Measurements from ENCODE around the gene PRAMEF14. TPM values are rescaled to one million over a fixed set of nuclear protein-coding genes. Genes with fewer than 3 reads are reported as not detected.

PRAMEF14 gene, protein sequence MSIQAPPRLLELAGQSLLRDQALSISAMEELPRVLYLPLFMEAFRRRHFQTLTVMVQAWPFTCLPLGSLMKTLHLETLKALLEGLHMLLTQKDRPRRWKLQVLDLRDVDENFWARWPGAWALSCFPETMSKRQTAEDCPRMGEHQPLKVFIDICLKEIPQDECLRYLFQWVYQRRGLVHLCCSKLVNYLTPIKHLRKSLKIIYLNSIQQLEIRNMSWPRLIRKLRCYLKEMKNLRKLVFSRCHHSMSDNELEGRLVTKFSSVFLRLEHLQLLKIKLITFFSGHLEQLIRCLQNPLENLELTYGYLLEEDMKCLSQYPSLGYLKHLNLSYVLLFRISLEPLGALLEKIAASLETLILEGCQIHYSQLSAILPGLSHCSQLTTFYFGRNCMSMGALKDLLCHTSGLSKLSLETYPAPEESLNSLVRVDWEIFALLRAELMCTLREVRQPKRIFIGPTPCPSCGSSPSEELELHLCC
- total RNA-seq (2022; extraction: Qiagen RNA extraction; ENCODE audit: low read depth): not detected in 5 replicates

DNA sequence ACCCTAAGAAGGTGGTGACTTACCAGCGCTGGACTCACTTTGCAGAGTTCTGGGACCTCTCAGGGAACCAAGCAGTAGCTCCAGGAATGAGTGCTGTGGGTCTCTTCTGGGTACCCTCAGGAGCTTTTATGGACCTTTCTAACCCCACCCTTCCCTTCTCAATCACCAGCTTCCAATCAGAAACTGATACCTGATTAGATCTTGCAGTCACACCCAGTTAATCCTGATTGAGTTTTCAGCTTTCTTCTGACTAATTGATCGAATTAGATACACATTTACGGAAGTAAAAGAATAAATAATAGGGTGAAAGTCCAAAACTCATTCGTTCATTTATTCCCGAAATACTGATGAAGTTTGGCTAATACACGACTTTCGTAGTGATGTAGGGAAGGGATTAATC is at the start of gene PRAMEF14:
TSS of gene PRAMEF14 (minus strand) at position 101 of the 400 bp plus-strand sequence. CDS start 1,820 bp downstream, outside the sequence.

DNA sequence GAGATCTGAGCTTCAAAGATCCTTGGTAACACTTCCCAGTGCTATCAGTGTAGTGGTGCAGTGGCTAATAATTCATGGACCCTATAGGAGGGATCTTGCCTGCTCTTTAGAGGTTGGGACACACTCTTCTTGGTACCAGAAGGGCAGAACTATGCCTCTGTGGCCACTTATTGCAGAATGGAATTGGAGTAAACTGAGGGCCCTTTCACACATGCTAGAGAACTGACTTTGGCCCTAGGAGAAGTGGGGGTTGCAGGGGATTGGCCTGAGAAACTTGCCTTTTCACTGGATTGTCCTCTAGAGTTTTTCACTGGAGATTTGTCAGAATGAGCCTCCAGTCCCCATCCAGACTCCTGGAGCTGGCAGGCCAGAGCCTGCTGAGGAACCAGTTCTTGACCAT is 42.4 kb upstream of the PRAMEF14 start, which contains the start of gene PRAMEF17:
TSS of gene PRAMEF17 (plus strand) at position 301 of the 400 bp plus-strand sequence. CDS start at position 327, 26 bp downstream.

DNA sequence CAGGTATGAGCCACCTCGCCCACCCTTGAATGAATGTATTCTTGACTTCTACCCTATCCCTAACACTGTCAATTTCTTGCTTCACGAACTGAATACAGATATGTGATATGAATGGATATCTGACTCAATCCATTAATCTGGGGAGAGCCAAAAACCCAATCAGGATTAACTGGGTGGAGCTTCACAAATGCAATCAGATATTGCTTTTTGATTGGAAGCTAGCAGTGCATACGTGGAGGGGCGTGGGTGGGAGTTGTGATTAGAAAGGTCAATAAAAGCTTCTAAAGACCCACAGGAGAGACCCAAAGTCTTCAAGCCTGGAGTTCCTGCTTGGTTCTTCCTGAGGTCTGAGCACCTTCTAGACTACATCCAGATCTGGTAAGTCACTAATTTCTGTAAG is 31.7 kb downstream of the PRAMEF14 start, which contains the start of gene PRAMEF15:
TSS of gene PRAMEF15 (plus strand) at position 301 of the 400 bp plus-strand sequence. CDS start 2,827 bp downstream, outside the sequence.

DNA sequence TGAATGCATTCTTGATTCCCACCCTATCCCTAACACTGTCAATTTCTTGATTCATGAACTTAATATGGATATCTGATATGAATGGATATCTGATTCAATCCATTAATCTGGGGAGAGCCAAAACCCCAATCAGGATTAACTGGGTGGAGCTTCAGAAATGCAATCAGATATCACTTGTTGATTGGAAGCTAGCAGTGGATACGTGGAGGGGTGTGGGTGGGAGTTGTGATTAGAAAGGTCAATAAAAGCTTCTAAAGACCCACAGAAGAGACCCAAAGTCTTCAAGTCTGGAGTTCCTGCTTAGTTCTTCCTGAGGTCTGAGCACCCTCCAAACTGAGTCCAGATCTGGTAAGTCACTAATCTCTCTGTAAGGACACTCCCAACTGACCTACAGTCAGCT is 43.7 kb downstream of the PRAMEF14 start, which contains the start of gene PRAMEF33:
TSS of gene PRAMEF33 (plus strand) at position 301 of the 400 bp plus-strand sequence. CDS start 2,416 bp downstream, outside the sequence.

Other genes starting within 250 kb of the PRAMEF14 start
- gene HNRNPCL2, start 230.3 kb downstream of the PRAMEF14 start, total RNA-seq (2022; extraction: Qiagen RNA extraction; ENCODE audit: low read depth): not detected in 5 replicates
- gene PRAMEF26, start 191.1 kb downstream of the PRAMEF14 start, total RNA-seq (2022; extraction: Qiagen RNA extraction; ENCODE audit: low read depth): not detected in 5 replicates
- gene HNRNPCL4, start 181.5 kb downstream of the PRAMEF14 start, total RNA-seq (2022; extraction: Qiagen RNA extraction; ENCODE audit: low read depth): not detected in 5 replicates
- not detected in 5 replicates for gene PRAMEF9, start 175.3 kb downstream of the PRAMEF14 start, total RNA-seq (2022; extraction: Qiagen RNA extraction; ENCODE audit: low read depth)
- not detected in 5 replicates for gene PRAMEF13, start 145.7 kb downstream of the PRAMEF14 start, total RNA-seq (2022; extraction: Qiagen RNA extraction; ENCODE audit: low read depth)
- not detected in 5 replicates for gene PRAMEF18, start 121.0 kb downstream of the PRAMEF14 start, total RNA-seq (2022; extraction: Qiagen RNA extraction; ENCODE audit: low read depth)
- not detected in 5 replicates for gene PRAMEF5, start 92.9 kb downstream of the PRAMEF14 start, total RNA-seq (2022; extraction: Qiagen RNA extraction; ENCODE audit: low read depth)
- gene PRAMEF8, start 62.0 kb downstream of the PRAMEF14 start, total RNA-seq (2022; extraction: Qiagen RNA extraction; ENCODE audit: low read depth): not detected in 5 replicates
- gene PRAMEF33, start 43.6 kb downstream of the PRAMEF14 start, total RNA-seq (2022; extraction: Qiagen RNA extraction; ENCODE audit: low read depth): not detected in 5 replicates
- not detected in 5 replicates for gene PRAMEF15, start 31.6 kb downstream of the PRAMEF14 start, total RNA-seq (2022; extraction: Qiagen RNA extraction; ENCODE audit: low read depth)
- gene PRAMEF19, start 24.8 kb upstream of the PRAMEF14 start, total RNA-seq (2022; extraction: Qiagen RNA extraction; ENCODE audit: low read depth): not detected in 5 replicates
- gene PRAMEF17, start 42.5 kb upstream of the PRAMEF14 start, total RNA-seq (2022; extraction: Qiagen RNA extraction; ENCODE audit: low read depth): not detected in 5 replicates
- not detected in 5 replicates for gene PRAMEF20, start 63.3 kb upstream of the PRAMEF14 start, total RNA-seq (2022; extraction: Qiagen RNA extraction; ENCODE audit: low read depth)
- gene LRRC38, start 166.9 kb upstream of the PRAMEF14 start, total RNA-seq (2022; extraction: Qiagen RNA extraction; ENCODE audit: low read depth): not detected in 5 replicates
- gene PDPN, start 236.7 kb upstream of the PRAMEF14 start, total RNA-seq (2022; extraction: Qiagen RNA extraction; ENCODE audit: low read depth): not detected in 5 replicates

All from A549 treated with CpdA at 1 μM for 4 hours (cell line).